Measurements from ENCODE around the gene SNRPE. TPM values are rescaled to one million over a fixed set of nuclear protein-coding genes. Genes with fewer than 3 reads are reported as not detected.
A peak's percentile ranks its signal among the peaks of the same experiment; 100 is the strongest.

Gene SNRPE
- total and polyA plus RNA-seq, 8 donors: 25.5 to 67.9 (median 41.6) TPM

- ATAC-seq: no peak
These were observed 30.6 kb downstream of the SNRPE start for GRCh38 chr1:203891950-203892349.

GRCh38 chr1:203898458-203899352, 37.3 kb downstream of the SNRPE start:
- intact Hi-C loops (cut with DNase I): no loop called here
- FAIRE-seq: no peak

More at GRCh38 chr1:203891950-203892349, 30.6 kb downstream of the SNRPE start:
- intact Hi-C loops (cut with DNase I): no loop called here
- Histone ChIP-seq H3K27me3 (no peaks in the 10 kb centered on the region), H3K36me3 (no peaks in the 10 kb centered on the region), H3K9me3 (no peaks in the 10 kb centered on the region), H3K4me3 (no peak overlapping the region), H3K4me1 (no peaks in the 10 kb centered on the region), H3K27ac (no peak overlapping the region)
- FAIRE-seq: no peak
- no peak for TF ChIP-seq CTCF (IDR thresholded peaks at IDR 0.05)
- 60 to 73% methylated on average over 2 of the region's 2 CpGs for WGBS, 2 donors
- no peak for DNase-seq

GRCh38 chr1:203899353-203899716, 37.9 kb downstream of the SNRPE start:
- no peak for TF ChIP-seq CTCF (IDR thresholded peaks at IDR 0.05)
- Histone ChIP-seq H3K27ac (peak overlapping the region in 1 of 4 donors; percentile 30), H3K36me3 (no peaks in the 10 kb centered on the region), H3K9me3 (no peaks in the 10 kb centered on the region), H3K27me3 (no peaks in the 10 kb centered on the region), H3K4me1 (peaks cover 0 to 14% (median 2%) of the 10 kb centered on the region in 3 donors), H3K4me3 (no peak overlapping the region)
- no peak for FAIRE-seq
- intact Hi-C loops (cut with DNase I): no loop called here
- ATAC-seq: peak; percentile 49 to 83 (median 73)
- WGBS, 2 donors: 10 to 14% methylated on average over 1 of the region's 1 CpG
- DNase-seq: no peak

More at GRCh38 chr1:203898458-203899352, 37.3 kb downstream of the SNRPE start:
- Histone ChIP-seq H3K4me1 (peaks cover 0 to 14% (median 2%) of the 10 kb centered on the region in 3 donors), H3K27ac (peak overlapping the region in 3 of 4 donors; percentile 6 to 18 (median 16)), H3K36me3 (no peaks in the 10 kb centered on the region), H3K4me3 (no peak overlapping the region), H3K9me3 (no peaks in the 10 kb centered on the region), H3K27me3 (no peaks in the 10 kb centered on the region)
- peak in 2 of 4 donors; percentile 17 to 21 for ATAC-seq
- no peak for TF ChIP-seq CTCF (IDR thresholded peaks at IDR 0.05)
- DNase-seq: no peak
- 55 to 72% methylated on average over 12 of the region's 12 CpGs for WGBS, 2 donors

GRCh38 chr1:203899869-203900714, 38.7 kb downstream of the SNRPE start:
- Histone ChIP-seq H3K4me1 (peaks cover 0 to 14% (median 2%) of the 10 kb centered on the region in 3 donors), H3K27me3 (no peaks in the 10 kb centered on the region), H3K36me3 (no peaks in the 10 kb centered on the region), H3K27ac (peak overlapping the region in 3 of 4 donors; percentile 16 to 42 (median 30)), H3K4me3 (no peak overlapping the region), H3K9me3 (no peaks in the 10 kb centered on the region)
- peak in 3 of 6 donors; percentile 29 to 55 (median 53) for DNase-seq
- WGBS, 2 donors: 81 to 90% methylated on average over 39 to 47 of the region's 47 CpGs
- peak in 3 of 4 donors; percentile 36 to 64 (median 64) for ATAC-seq
- intact Hi-C loops (cut with DNase I): no loop called here
- TF ChIP-seq CTCF (IDR thresholded peaks at IDR 0.05): no peak
- no peak for FAIRE-seq
